GM12878 (cell line): ENCODE measurements around the gene DAB2. TPM values are rescaled to one million over a fixed set of nuclear protein-coding genes. Genes with fewer than 3 reads are reported as not detected.

Experiments used
- ATAC-seq: fragments of 200-7000 bp; cut with Tn5 transposase; 3 replicates; pipeline ENCODE4 v1.9.1; 2020; ENCODE audit warnings: mild to moderate bottlenecking, moderate library complexity
- BruUV-seq: library from RNA; stranded (reverse); fragments of 400-500 nt; replicated peaks from 2 replicates; lab custom pipeline; 2021; lab: Mats Ljungman, UMichigan
- CTCF ChIA-PET: fragments of 300-600 bp; sonication (Branson Sonifier 250); formaldehyde crosslinking; extraction: SDS; loops from one replicate; lab custom pipeline; 2021; ENCODE audit warnings: inconsistent platforms; lab: Yijun Ruan, JAX
- POLR2A ChIA-PET: fragments of 350-600 bp; formaldehyde crosslinking; extraction: SDS; loops from one replicate; lab custom pipeline; 2021; ENCODE audit warnings: inconsistent platforms; lab: Charles Lee
- RAD21 ChIA-PET: fragments of 300-600 bp; sonication (Branson Sonifier 250); formaldehyde crosslinking; loops from one replicate; lab custom pipeline; 2023; ENCODE audit warnings: antibody characterized with exemption; ENCODE audit not compliant: unreplicated experiment; lab: Charles Lee
- SMC1A ChIA-PET: fragments of 300-600 bp; sonication (Branson Sonifier 250); formaldehyde crosslinking; loops from one replicate; lab custom pipeline; 2023; ENCODE audit not compliant: unreplicated experiment, uncharacterized antibody; lab: Charles Lee
- DNase-seq: peaks from one replicate; pipeline ENCODE4 v3.0.0-alpha.2; 2011; ENCODE audit warnings: low read depth, low spot score
- FAIRE-seq: peaks from 3 replicates; lab custom pipeline; 2011; peaks lifted over from hg19 to GRCh38; lab: Jason Lieb, UNC
- H2AFZ ChIP-seq: 2 replicates; pipeline ENCODE4 v1.6.0; 2011; ENCODE audit warnings: low read depth, low read length, control low read depth; ENCODE audit not compliant: control insufficient read depth
- H3K27ac ChIP-seq: 2 replicates; pipeline ENCODE4 v1.5.1; 2011; ENCODE audit warnings: control low read depth; ENCODE audit not compliant: control insufficient read depth, insufficient read depth
- H3K27me3 ChIP-seq, 2 experiments: replicated peaks in 1 of 2; 2 replicates each; pipeline versions ENCODE4 v1.6.0 to v1.6.1; 2011; ENCODE audit warnings: low read length in 1 of 2; ENCODE audit not compliant: control insufficient read depth in 2 of 2, insufficient read depth in 2 of 2
- H3K36me3 ChIP-seq, 2 experiments: 2 replicates each; pipeline ENCODE4 v1.5.1; 2011; ENCODE audit warnings: low read length in 1 of 2; ENCODE audit not compliant: control insufficient read depth in 2 of 2, insufficient read depth in 2 of 2
- H3K4me1 ChIP-seq: 2 replicates; pipeline ENCODE4 v1.6.1; 2011; ENCODE audit warnings: mild to moderate bottlenecking, low read length, moderate library complexity, mixed read lengths; ENCODE audit not compliant: control insufficient read depth, insufficient read depth
- H3K4me2 ChIP-seq: 2 replicates; pipeline ENCODE4 v1.6.0; 2011; ENCODE audit warnings: control low read depth; ENCODE audit not compliant: control insufficient read depth, insufficient read depth
- H3K4me3 ChIP-seq: fragments of 200-600 bp; sonication (generic); 2 replicates; pipeline ENCODE4 v1.5.1; 2016
- H3K79me2 ChIP-seq: 2 replicates; pipeline ENCODE4 v1.6.0; 2011; ENCODE audit warnings: low read length; ENCODE audit not compliant: control insufficient read depth, insufficient read depth
- H3K9ac ChIP-seq: 2 replicates; pipeline ENCODE4 v1.8.0; 2011; ENCODE audit warnings: low read length, control low read depth, mixed read lengths; ENCODE audit not compliant: control insufficient read depth, insufficient read depth
- H3K9me3 ChIP-seq: replicated peaks from 3 replicates; pipeline ENCODE4 v1.5.1; 2011; ENCODE audit warnings: mild to moderate bottlenecking, low read length; ENCODE audit not compliant: control insufficient read depth, insufficient read depth
- H4K20me1 ChIP-seq: 2 replicates; pipeline ENCODE4 v1.6.0; 2011; ENCODE audit not compliant: control insufficient read depth, insufficient read depth
- CBFB ChIP-seq: IDR thresholded peaks from 2 replicates; pipeline ENCODE4 v1.6.1; 2016; ENCODE audit warnings: antibody characterized with exemption, low read depth
- NFIC ChIP-seq: IDR thresholded peaks from 2 replicates; pipeline ENCODE4 v1.6.1; 2012; ENCODE audit warnings: low read depth, mild to moderate bottlenecking, inconsistent platforms, low read length, moderate library complexity
- ZBED1 ChIP-seq: IDR thresholded peaks from 2 replicates; pipeline ENCODE4 v1.6.1; 2016; ENCODE audit warnings: borderline replicate concordance
- WGBS: methylation state at CpG from one replicate; pipeline ENCODE4 v1.1.6; 2016; ENCODE audit warnings: low lambda C conversion rate; ENCODE audit not compliant: insufficient replicate concordance, insufficient coverage; ENCODE audit errors: missing lambda C conversion rate; 5-methylcytosine and 5-hydroxymethylcytosine counted together
- in situ Hi-C: fragments of 300-500 bp; cut with MboI; formaldehyde crosslinking; loops from 9 replicates; pipeline ENCODE4 v1.14.3; 2018; ENCODE audit warnings: mixed read lengths
- intact Hi-C: fragments of 100-400 bp; cut with micrococcal nuclease; formaldehyde crosslinking; loops from one replicate; pipeline ENCODE4 v1.14.2; 2022; ENCODE audit not compliant: unreplicated experiment
- polyA plus RNA-seq, 11 experiments: library from polyadenylated mRNA; depleted of rRNA in 4 of 11; unstranded in 6 of 11; stranded (reverse) in 5 of 11; fragments of >200 nt; fragmentation: Nextera tagmentation in 4 of 11; fragmentation: Illumina TruSeq in 1 of 11; extraction: Ambion mirVana in 4 of 11; extraction: Trizol in 1 of 11; gene quantifications; 1 replicate in 1 of 11; 2 replicates in 10 of 11; pipeline versions ENCODE4 v1.2.1 to v1.2.3, GENCODE V29; 2011 to 2016; ENCODE audit warnings: inconsistent platforms in 2 of 11, missing spikeins in 2 of 11, low read depth in 1 of 11
- total RNA-seq, 4 experiments: library from RNA; depleted of rRNA in 3 of 4; stranded (reverse); fragments of >200 nt in 3 of 4; fragmentation: Illumina TruSeq in 1 of 4; extraction: Trizol in 1 of 4; gene quantifications; 2 replicates each; pipeline versions ENCODE4 v1.2.1 to v1.2.3, GENCODE V29; 2013 to 2021
- TF ChIP-seq, protein P1 (sequence below): fragments of 450-650 bp; IDR thresholded peaks from 2 replicates; pipeline ENCODE4 v1.6.1; 2017; ENCODE audit warnings: borderline replicate concordance
- TF ChIP-seq, protein P2 (sequence below): fragments of 450-650 bp; IDR thresholded peaks from 2 replicates; pipeline ENCODE4 v1.6.1; 2017; ENCODE audit warnings: mild to moderate bottlenecking, moderate library complexity

Gene DAB2
- total and polyA plus RNA-seq, 10 of the 15 experiments (the other 5 are each of a cell fraction or from before 2014, with no cell fraction given) = 0.05 to 0.23 (median 0.11) TPM; not detected in 7

DNA sequence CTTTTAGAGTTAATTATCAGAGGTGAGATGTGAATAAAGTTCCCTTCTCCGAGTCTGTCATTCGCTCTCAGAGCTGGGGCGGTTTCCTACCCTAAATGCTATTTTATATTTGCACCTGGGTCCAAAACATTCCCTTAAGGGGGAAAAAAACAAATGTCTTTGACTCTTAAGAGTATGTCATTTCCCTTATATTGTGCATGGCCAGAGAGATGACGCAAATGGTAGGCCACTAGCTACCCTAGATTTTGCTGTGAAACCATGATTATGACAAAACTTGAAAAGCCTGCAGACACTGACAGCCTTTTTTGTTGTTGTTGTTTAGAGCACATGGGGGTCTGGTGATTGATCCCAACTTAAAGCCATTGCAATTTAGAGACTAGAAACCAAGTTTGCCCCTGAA, 12.8 kb downstream of the DAB2 start:
- RAD21 ChIA-PET = no interaction called here
- POLR2A ChIA-PET = no interaction called here
- Histone ChIP-seq H4K20me1 (no peaks in the 10 kb centered on the region), H3K79me2 (no peaks in the 10 kb centered on the region), H2AFZ (no peak overlapping the region), H3K9me3 (no peaks in the 10 kb centered on the region), H3K4me3 (no peak overlapping the region), H3K27me3 (no peaks in the 10 kb centered on the region), H3K4me1 (no peaks in the 10 kb centered on the region), H3K27ac (no peak overlapping the region), H3K9ac (no peak overlapping the region), H3K4me2 (no peak overlapping the region), H3K36me3 (no peaks in the 10 kb centered on the region)
- SMC1A ChIA-PET = no interaction called here
- intact Hi-C loops (no loop called here), in situ Hi-C loops (no loop called here)
- WGBS = 59% methylated on average over 4 of the region's 4 CpGs
- TF ChIP-seq, protein P1, sequence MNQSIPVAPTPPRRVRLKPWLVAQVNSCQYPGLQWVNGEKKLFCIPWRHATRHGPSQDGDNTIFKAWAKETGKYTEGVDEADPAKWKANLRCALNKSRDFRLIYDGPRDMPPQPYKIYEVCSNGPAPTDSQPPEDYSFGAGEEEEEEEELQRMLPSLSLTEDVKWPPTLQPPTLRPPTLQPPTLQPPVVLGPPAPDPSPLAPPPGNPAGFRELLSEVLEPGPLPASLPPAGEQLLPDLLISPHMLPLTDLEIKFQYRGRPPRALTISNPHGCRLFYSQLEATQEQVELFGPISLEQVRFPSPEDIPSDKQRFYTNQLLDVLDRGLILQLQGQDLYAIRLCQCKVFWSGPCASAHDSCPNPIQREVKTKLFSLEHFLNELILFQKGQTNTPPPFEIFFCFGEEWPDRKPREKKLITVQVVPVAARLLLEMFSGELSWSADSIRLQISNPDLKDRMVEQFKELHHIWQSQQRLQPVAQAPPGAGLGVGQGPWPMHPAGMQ = no peak
- TF ChIP-seq CBFB (no peak), ZBED1 (no peak), NFIC (no peak)
- TF ChIP-seq, protein P2, sequence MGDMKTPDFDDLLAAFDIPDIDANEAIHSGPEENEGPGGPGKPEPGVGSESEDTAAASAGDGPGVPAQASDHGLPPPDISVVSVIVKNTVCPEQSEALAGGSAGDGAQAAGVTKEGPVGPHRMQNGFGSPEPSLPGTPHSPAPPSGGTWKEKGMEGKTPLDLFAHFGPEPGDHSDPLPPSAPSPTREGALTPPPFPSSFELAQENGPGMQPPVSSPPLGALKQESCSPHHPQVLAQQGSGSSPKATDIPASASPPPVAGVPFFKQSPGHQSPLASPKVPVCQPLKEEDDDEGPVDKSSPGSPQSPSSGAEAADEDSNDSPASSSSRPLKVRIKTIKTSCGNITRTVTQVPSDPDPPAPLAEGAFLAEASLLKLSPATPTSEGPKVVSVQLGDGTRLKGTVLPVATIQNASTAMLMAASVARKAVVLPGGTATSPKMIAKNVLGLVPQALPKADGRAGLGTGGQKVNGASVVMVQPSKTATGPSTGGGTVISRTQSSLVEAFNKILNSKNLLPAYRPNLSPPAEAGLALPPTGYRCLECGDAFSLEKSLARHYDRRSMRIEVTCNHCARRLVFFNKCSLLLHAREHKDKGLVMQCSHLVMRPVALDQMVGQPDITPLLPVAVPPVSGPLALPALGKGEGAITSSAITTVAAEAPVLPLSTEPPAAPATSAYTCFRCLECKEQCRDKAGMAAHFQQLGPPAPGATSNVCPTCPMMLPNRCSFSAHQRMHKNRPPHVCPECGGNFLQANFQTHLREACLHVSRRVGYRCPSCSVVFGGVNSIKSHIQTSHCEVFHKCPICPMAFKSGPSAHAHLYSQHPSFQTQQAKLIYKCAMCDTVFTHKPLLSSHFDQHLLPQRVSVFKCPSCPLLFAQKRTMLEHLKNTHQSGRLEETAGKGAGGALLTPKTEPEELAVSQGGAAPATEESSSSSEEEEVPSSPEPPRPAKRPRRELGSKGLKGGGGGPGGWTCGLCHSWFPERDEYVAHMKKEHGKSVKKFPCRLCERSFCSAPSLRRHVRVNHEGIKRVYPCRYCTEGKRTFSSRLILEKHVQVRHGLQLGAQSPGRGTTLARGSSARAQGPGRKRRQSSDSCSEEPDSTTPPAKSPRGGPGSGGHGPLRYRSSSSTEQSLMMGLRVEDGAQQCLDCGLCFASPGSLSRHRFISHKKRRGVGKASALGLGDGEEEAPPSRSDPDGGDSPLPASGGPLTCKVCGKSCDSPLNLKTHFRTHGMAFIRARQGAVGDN = no peak
- ATAC-seq (no peak), DNase-seq (no peak), FAIRE-seq (no peak)
- CTCF ChIA-PET = no interaction called here
- BruUV-seq = no TSS peak
